RWPE1 (cell line): ENCODE results near the gene PEX1.
"Not testable (repeated sequence)": the region's sequence is repeated elsewhere in the genome, so short reads cannot be mapped to it uniquely, and the experiment has no call there.

Experiments
- CTCF ChIA-PET: fragments of 350-600 bp; sonication (Branson Sonifier 250); formaldehyde crosslinking; extraction: SDS; loops from one replicate; lab custom pipeline; 2021; lab: Yijun Ruan, JAX
- POLR2A ChIA-PET: fragments of 400-600 bp; formaldehyde crosslinking; extraction: SDS; loops from one replicate; lab custom pipeline; 2020; ENCODE audit warnings: antibody characterized with exemption; ENCODE audit not compliant: low non-redundant PET; lab: Yijun Ruan, JAX
- DNase-seq: peaks from one replicate; pipeline ENCODE4 v3.0.0; 2012; ENCODE audit warnings: low spot score
- H3K27ac ChIP-seq: fragments of 450-650 bp; 2 replicates; pipeline ENCODE4 v1.5.1; 2017
- CTCF ChIP-seq: fragments of 450-650 bp; conservative IDR thresholded peaks from 2 replicates; pipeline ENCODE4 v1.5.1; 2017; ENCODE audit warnings: low read depth, mild to moderate bottlenecking

PEX1 gene

GRCh38 chr7:92478711-92479110, 49.6 kb downstream of the PEX1 start:
- H3K27ac ChIP-seq, result no peak overlapping the region
- no peak for DNase-seq
- no peak for TF ChIP-seq CTCF
- ChIA-PET CTCF (no interaction called here), POLR2A (no interaction called here)

- no peak overlapping the region for H3K27ac ChIP-seq
- DNase-seq, result no peak
- POLR2A ChIA-PET, result no interaction called here
- CTCF ChIA-PET, result no interaction called here
- TF ChIP-seq CTCF, result no peak
These were observed 50.2 kb downstream of the PEX1 start for GRCh38 chr7:92478095-92478494.

- H3K27ac ChIP-seq, POLR2A ChIA-PET, DNase-seq: not testable (repeated sequence)
- CTCF ChIA-PET, result interaction anchor here (0.7 kb wide), 1 partner anchor 503 kb away, joined by 3 read pairs; no protein-coding TSS in a partner anchor
These were observed 50.6 kb downstream of the PEX1 start, which contains the start of gene ERVW-1 for GRCh38 chr7:92477681-92478080. TSS of gene ERVW-1 (minus strand) at chr7:92477946. CDS start at chr7:92470381, 7,565 bp downstream.

- DNase-seq, CTCF ChIA-PET, POLR2A ChIA-PET: not testable (repeated sequence)
These were observed 52.3 kb downstream of the PEX1 start for GRCh38 chr7:92475851-92476590.

GRCh38 chr7:92475261-92475770, 53.0 kb downstream of the PEX1 start:
- DNase-seq, H3K27ac ChIP-seq, POLR2A ChIA-PET: not testable (repeated sequence)
- CTCF ChIA-PET, result interaction anchor here (0.6 kb wide), 1 partner anchor 342 kb away, joined by 3 read pairs; no protein-coding TSS in a partner anchor

More at GRCh38 chr7:92475851-92476590, 52.3 kb downstream of the PEX1 start:
- H3K27ac ChIP-seq, result not testable (repeated sequence)

GRCh38 chr7:92473989-92474388, 54.3 kb downstream of the PEX1 start:
- POLR2A ChIA-PET, H3K27ac ChIP-seq, DNase-seq, CTCF ChIA-PET: not testable (repeated sequence)

GRCh38 chr7:92468589-92468988, 59.7 kb downstream of the PEX1 start:
- CTCF ChIA-PET, DNase-seq, POLR2A ChIA-PET, H3K27ac ChIP-seq: not testable (repeated sequence)

- ChIA-PET POLR2A (no interaction called here), CTCF (interaction anchor here (0.6 kb wide), 1 partner anchor 637 kb away, joined by 3 read pairs; no protein-coding TSS in a partner anchor)
- no peak for DNase-seq
- TF ChIP-seq CTCF, result no peak
- no peak overlapping the region for H3K27ac ChIP-seq
These were observed 61.6 kb downstream of the PEX1 start for GRCh38 chr7:92466682-92467081.

- POLR2A ChIA-PET, result no interaction called here
- no peak overlapping the region for H3K27ac ChIP-seq
- TF ChIP-seq CTCF, result no peak
- peak; percentile 12 for DNase-seq
- CTCF ChIA-PET, result no interaction called here
These were observed 63.8 kb downstream of the PEX1 start for GRCh38 chr7:92464515-92464914.
